HL-60 (cell line): ENCODE measurements around the gene PTPN22.
A peak's percentile ranks its signal among the peaks of the same experiment; 100 is the strongest.

Experiments
- DNase-seq, 2 experiments: peaks; one replicate each; pipeline ENCODE4 v3.0.0-alpha.2; 2010 to 2020; ENCODE audit warnings: low read depth in 1 of 2, low spot score in 1 of 2
- H3K27ac ChIP-seq: fragments of 250-450 bp; sonication (Bioruptor Pico); replicated peaks from 2 replicates; pipeline ENCODE4 v1.5.1; 2020; ENCODE audit warnings: mild to moderate bottlenecking, moderate library complexity
- H3K27me3 ChIP-seq: fragments of 250-450 bp; sonication (Bioruptor Pico); 2 replicates; pipeline ENCODE4 v1.5.1; 2021; ENCODE audit warnings: mild to moderate bottlenecking, moderate library complexity; ENCODE audit not compliant: insufficient read depth, poor library complexity, severe bottlenecking
- H3K4me3 ChIP-seq: replicated peaks from 2 replicates; pipeline ENCODE4 v1.5.1; 2011; ENCODE audit warnings: mild to moderate bottlenecking, control low read depth, low read length; ENCODE audit not compliant: insufficient read depth
- GABPA ChIP-seq: IDR thresholded peaks from 2 replicates; pipeline ENCODE4 v1.6.1; 2012; ENCODE audit warnings: low read depth
- POLR2AphosphoS5 ChIP-seq: IDR thresholded peaks from 2 replicates; pipeline ENCODE4 v1.6.1; 2012; ENCODE audit warnings: low read depth
- REST ChIP-seq: IDR thresholded peaks from 2 replicates; pipeline ENCODE4 v1.6.1; 2012; ENCODE audit warnings: low read depth; ENCODE audit not compliant: insufficient replicate concordance
- SPI1 ChIP-seq: IDR thresholded peaks from 2 replicates; pipeline ENCODE4 v1.6.1; 2012; ENCODE audit warnings: low read depth, mild to moderate bottlenecking, borderline replicate concordance

Gene PTPN22

GRCh38 chr1:113768916-113769600, 102.5 kb downstream of the PTPN22 start:
- no peak for TF ChIP-seq GABPA
- TF ChIP-seq SPI1, result peak; percentile 77
- no peak for DNase-seq

GRCh38 chr1:113765306-113766230, 105.9 kb downstream of the PTPN22 start:
- DNase-seq, result no peak
- H3K4me3 ChIP-seq, result no peak overlapping the region

More at GRCh38 chr1:113768916-113769600, 102.5 kb downstream of the PTPN22 start:
- no peak overlapping the region for H3K4me3 ChIP-seq
- no peak overlapping the region for H3K27ac ChIP-seq
- no peaks in the 10 kb centered on the region for H3K27me3 ChIP-seq

More at GRCh38 chr1:113765306-113766230, 105.9 kb downstream of the PTPN22 start:
- no peak for TF ChIP-seq REST
- no peak for TF ChIP-seq GABPA
- no peak for TF ChIP-seq POLR2AphosphoS5
- H3K27me3 ChIP-seq, result no peaks in the 10 kb centered on the region
- H3K27ac ChIP-seq, result no peak overlapping the region
